ENCODE results near the gene SNX27.
"Not testable (repeated sequence)": the region's sequence is repeated elsewhere in the genome, so short reads cannot be mapped to it uniquely, and the experiment has no call there.

The SNX27 gene

GRCh38 chr1:151721788-151722510 lies 110.1 kb downstream of the SNX27 start:
- no peak for DNase-seq (ENCODE audit: low spot score)

GRCh38 chr1:151723726-151724370 lies 112.0 kb downstream of the SNX27 start:
- DNase-seq (ENCODE audit: low spot score), result no peak

GRCh38 chr1:151728151-151729054 lies 116.6 kb downstream of the SNX27 start:
- peak; percentile 82 for DNase-seq (ENCODE audit: low spot score)

GRCh38 chr1:151729157-151729965 lies 117.5 kb downstream of the SNX27 start:
- DNase-seq (ENCODE audit: low spot score), result no peak

- no peak for DNase-seq (ENCODE audit: low spot score)
These were observed 118.1 kb downstream of the SNX27 start for GRCh38 chr1:151729966-151730291.

- no peak for DNase-seq (ENCODE audit: low spot score)
These were observed 121.3 kb downstream of the SNX27 start for GRCh38 chr1:151733126-151733525.

- not testable (repeated sequence) for DNase-seq (ENCODE audit: low spot score)
These were observed 122.1 kb downstream of the SNX27 start for GRCh38 chr1:151733995-151734394.

GRCh38 chr1:151737026-151737425 lies 125.2 kb downstream of the SNX27 start:
- no peak for DNase-seq (ENCODE audit: low spot score)

- no peak for DNase-seq (ENCODE audit: low spot score)
These were observed 125.6 kb downstream of the SNX27 start for GRCh38 chr1:151737479-151737878.

- no peak for DNase-seq (ENCODE audit: low spot score)
These were observed 127.9 kb downstream of the SNX27 start for GRCh38 chr1:151739590-151740355.

GRCh38 chr1:151741516-151741915 lies 129.7 kb downstream of the SNX27 start:
- DNase-seq (ENCODE audit: low spot score), result no peak

All from cerebellar cortex (tissue), 1 donor.